ENCODE data around the gene GP9. TPM values are rescaled to one million over a fixed set of nuclear protein-coding genes. Genes with fewer than 3 reads are reported as not detected.
"Not testable (repeated sequence)": the region's sequence is repeated elsewhere in the genome, so short reads cannot be mapped to it uniquely, and the experiment has no call there.

Gene GP9
- polyA plus RNA-seq, 3 donors, result 0.89 to 2.2 (median 0.92) TPM

DNA sequence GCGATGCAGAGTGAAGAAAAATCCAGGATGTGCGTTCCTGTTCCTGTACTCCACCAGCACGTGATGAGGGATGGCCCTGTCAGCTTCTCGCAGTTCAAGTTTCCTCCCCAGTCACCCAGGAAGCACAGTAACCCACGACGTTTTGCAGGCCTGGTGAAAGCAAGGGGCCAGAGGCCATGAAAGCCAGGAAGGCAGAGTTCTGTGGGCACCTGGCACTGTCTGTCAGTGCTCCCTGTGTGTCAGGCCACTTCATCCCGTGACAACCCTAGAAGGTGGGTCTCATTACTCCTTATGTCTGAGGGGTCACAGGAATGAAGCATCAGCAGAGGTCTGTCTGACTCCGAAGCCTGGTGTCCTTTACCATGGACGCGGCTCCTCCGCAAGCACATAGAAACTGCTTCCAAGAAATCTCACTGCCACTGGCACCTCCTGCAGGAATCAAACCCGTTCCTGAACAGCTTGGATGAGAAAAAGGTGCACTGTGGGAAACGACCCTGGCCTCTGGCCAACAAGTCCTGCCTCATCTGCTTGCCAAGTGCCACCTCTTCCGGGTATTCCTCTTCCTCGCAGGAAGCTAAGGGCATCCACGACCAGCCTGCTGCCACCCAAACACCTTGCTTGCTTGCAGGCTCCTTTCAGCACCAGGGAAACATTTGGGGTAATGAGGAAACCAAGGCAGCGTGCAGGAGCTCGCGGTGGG, 46.4 kb downstream of the GP9 start:
- DNase-seq (ENCODE audit: low read depth in 3 of 3, low spot score in 2 of 3), result no peak

DNA sequence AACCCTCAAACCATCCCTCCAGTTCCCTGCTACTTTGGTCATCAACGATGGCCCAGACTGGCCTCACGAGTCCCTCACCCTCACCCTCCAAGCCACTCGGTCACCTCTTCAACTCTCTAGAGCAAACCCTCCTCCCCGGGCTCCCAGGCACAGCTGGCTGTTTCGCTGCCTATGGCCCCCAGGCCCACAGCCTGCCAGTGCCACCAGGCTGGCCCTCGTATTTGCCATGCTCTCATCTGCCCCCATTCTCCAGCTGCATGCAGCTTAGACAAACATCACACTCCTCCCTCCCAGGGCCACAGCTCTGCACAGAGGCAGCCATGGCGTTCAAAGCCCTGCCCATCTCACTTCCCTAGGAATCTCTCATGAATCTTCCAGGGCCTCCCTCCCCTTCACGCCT, 47.2 kb downstream of the GP9 start:
- no peak for DNase-seq (ENCODE audit: low read depth in 3 of 3, low spot score in 2 of 3)

DNA sequence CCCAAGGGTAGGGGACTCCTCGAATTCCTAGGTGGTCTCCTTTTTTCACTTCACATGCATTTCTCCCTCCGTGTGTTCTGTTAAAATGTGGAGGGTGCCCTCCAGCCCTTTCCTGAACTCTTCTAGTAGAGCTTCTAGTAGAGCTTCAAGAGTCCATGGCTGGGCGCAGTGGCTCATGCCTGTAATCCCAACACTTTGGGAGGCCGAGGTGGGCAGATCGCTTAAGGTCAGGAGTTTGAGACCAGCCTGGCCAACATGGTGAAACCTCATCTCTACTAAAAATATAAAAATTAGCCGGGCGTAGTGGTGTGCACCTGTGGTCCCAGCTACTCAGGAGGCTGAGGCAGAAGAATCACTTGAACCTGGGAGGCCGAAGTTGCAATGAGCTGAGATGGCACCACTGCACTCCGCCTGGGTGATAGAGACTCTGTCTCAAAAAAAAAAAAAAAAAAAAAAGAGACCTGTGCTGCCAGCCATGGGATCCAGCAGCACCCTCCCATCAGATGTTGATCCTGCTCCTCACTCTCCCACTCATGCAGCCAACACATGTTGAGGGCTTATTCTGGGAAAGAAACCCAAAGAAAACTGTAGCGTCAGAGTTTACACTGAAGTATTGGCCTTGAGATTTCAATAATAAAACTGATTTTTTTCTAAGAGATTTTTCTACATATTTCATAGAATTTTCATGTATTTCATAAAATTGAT, 50.6 kb downstream of the GP9 start:
- DNase-seq (ENCODE audit: low read depth in 3 of 3, low spot score in 2 of 3), result not testable (repeated sequence)

Other genes starting within 250 kb of the GP9 start
- gene ACAD9, start 181.2 kb upstream of the GP9 start, polyA plus RNA-seq (ENCODE audit: insufficient read length in 3 of 3), result 10 to 100 TPM; 28.4 to 35.7 (median 34.5) TPM
- 1 to 10 TPM; 1.1 to 1.8 (median 1.2) TPM for gene CFAP92, start 66.7 kb upstream of the GP9 start, polyA plus RNA-seq (ENCODE audit: insufficient read length in 3 of 3)
- gene EFCC1, start 59.5 kb upstream of the GP9 start, polyA plus RNA-seq (ENCODE audit: insufficient read length in 3 of 3), result 1 to 10 TPM; 2.2 to 3.0 (median 2.3) TPM
- gene RAB43, start 61.0 kb downstream of the GP9 start, polyA plus RNA-seq (ENCODE audit: insufficient read length in 3 of 3), result 1 to 10 TPM; 4.0 to 5.6 (median 5.3) TPM
- 10 to 100 TPM; 55.2 to 57.5 (median 57.3) TPM for gene ISY1, start 100.3 kb downstream of the GP9 start, polyA plus RNA-seq (ENCODE audit: insufficient read length in 3 of 3)
- 100 to 1,000 TPM; 448 to 471 (median 458) TPM for gene CNBP, start 123.1 kb downstream of the GP9 start, polyA plus RNA-seq (ENCODE audit: insufficient read length in 3 of 3)
- gene COPG1, start 188.8 kb downstream of the GP9 start, polyA plus RNA-seq (ENCODE audit: insufficient read length in 3 of 3), result 100 to 1,000 TPM; 166 to 167 (median 166) TPM
- 10 to 100 TPM; 55.2 to 61.5 (median 56.9) TPM for gene HMCES, start 218.1 kb downstream of the GP9 start, polyA plus RNA-seq (ENCODE audit: insufficient read length in 3 of 3)

All from right renal cortex interstitium (tissue), 3 donors.